Colon (tissue), 2 donors: ENCODE results near the gene ARGLU1.

Source experiments
- FAIRE-seq: peaks from 2 replicates; lab custom pipeline; 2012; peaks lifted over from hg19 to GRCh38; lab: Jason Lieb, UNC
- donor health status: control.
- donor health status: control.

Gene ARGLU1

GRCh38 chr13:106524108-106524507, 43.8 kb downstream of the ARGLU1 start:
- no peak for FAIRE-seq

- no peak for FAIRE-seq
These were observed 44.4 kb downstream of the ARGLU1 start for GRCh38 chr13:106523576-106523975.

GRCh38 chr13:106522898-106523525, 44.9 kb downstream of the ARGLU1 start:
- FAIRE-seq = no peak

- no peak for FAIRE-seq
These were observed 45.7 kb downstream of the ARGLU1 start for GRCh38 chr13:106522112-106522705.

GRCh38 chr13:106521095-106521799, 46.7 kb downstream of the ARGLU1 start:
- no peak for FAIRE-seq

- FAIRE-seq = no peak
These were observed 47.5 kb downstream of the ARGLU1 start for GRCh38 chr13:106520251-106521054.

- FAIRE-seq = no peak
These were observed 49.4 kb downstream of the ARGLU1 start for GRCh38 chr13:106518512-106518911.

GRCh38 chr13:106517109-106517847, 50.7 kb downstream of the ARGLU1 start:
- FAIRE-seq = no peak

- no peak for FAIRE-seq
These were observed 52.2 kb downstream of the ARGLU1 start for GRCh38 chr13:106515635-106516254.

GRCh38 chr13:106514928-106515634, 52.9 kb downstream of the ARGLU1 start:
- FAIRE-seq = no peak

- no peak for FAIRE-seq
These were observed 54.6 kb downstream of the ARGLU1 start for GRCh38 chr13:106513025-106513983.

- FAIRE-seq = no peak
These were observed 60.2 kb downstream of the ARGLU1 start for GRCh38 chr13:106507560-106508274.

GRCh38 chr13:106506286-106506685, 61.7 kb downstream of the ARGLU1 start:
- FAIRE-seq = no peak

- FAIRE-seq = no peak
These were observed 62.2 kb downstream of the ARGLU1 start for GRCh38 chr13:106505732-106506131.

GRCh38 chr13:106505295-106505694, 62.6 kb downstream of the ARGLU1 start:
- no peak for FAIRE-seq

- FAIRE-seq = no peak
These were observed 64.0 kb downstream of the ARGLU1 start for GRCh38 chr13:106503730-106504453.

- no peak for FAIRE-seq
These were observed 64.7 kb downstream of the ARGLU1 start for GRCh38 chr13:106503272-106503671.

- FAIRE-seq = no peak
These were observed 67.5 kb downstream of the ARGLU1 start for GRCh38 chr13:106500445-106500844.
